ENCODE measurements around the gene SDHAF2.
A peak's percentile ranks its signal among the peaks of the same experiment; 100 is the strongest.

Gene SDHAF2

GRCh38 chr11:61481806-61482205, 51.9 kb downstream of the SDHAF2 start:
- no peak for TF ChIP-seq CTCF (IDR thresholded peaks at IDR 0.05; ENCODE audit: insufficient read depth, missing control alignments)
- no peak for DNase-seq (ENCODE audit: insufficient read length, low spot score)
- FAIRE-seq: no peak

- no peak for FAIRE-seq
- no peak for DNase-seq (ENCODE audit: insufficient read length, low spot score)
- peak; percentile 52 for TF ChIP-seq CTCF (IDR thresholded peaks at IDR 0.05; ENCODE audit: insufficient read depth, missing control alignments)
Observed at GRCh38 chr11:61482513-61482912, 52.6 kb downstream of the SDHAF2 start.

GRCh38 chr11:61484541-61484940, 54.6 kb downstream of the SDHAF2 start:
- no peak for DNase-seq (ENCODE audit: insufficient read length, low spot score)
- FAIRE-seq: no peak
- TF ChIP-seq CTCF (IDR thresholded peaks at IDR 0.05; ENCODE audit: insufficient read depth, missing control alignments): no peak

- FAIRE-seq: no peak
- TF ChIP-seq CTCF (IDR thresholded peaks at IDR 0.05; ENCODE audit: insufficient read depth, missing control alignments): no peak
- DNase-seq (ENCODE audit: insufficient read length, low spot score): no peak
Observed at GRCh38 chr11:61485080-61485479, 55.2 kb downstream of the SDHAF2 start.

GRCh38 chr11:61486011-61486620, 56.2 kb downstream of the SDHAF2 start:
- no peak for FAIRE-seq

GRCh38 chr11:61486779-61487178, 56.9 kb downstream of the SDHAF2 start:
- FAIRE-seq: no peak
- TF ChIP-seq CTCF (IDR thresholded peaks at IDR 0.05; ENCODE audit: insufficient read depth, missing control alignments): no peak
- DNase-seq (ENCODE audit: insufficient read length, low spot score): no peak

More at GRCh38 chr11:61486011-61486620, 56.2 kb downstream of the SDHAF2 start:
- no peak for DNase-seq (ENCODE audit: insufficient read length, low spot score)
- TF ChIP-seq CTCF (IDR thresholded peaks at IDR 0.05; ENCODE audit: insufficient read depth, missing control alignments): no peak

GRCh38 chr11:61487342-61488025, 57.6 kb downstream of the SDHAF2 start:
- no peak for DNase-seq (ENCODE audit: insufficient read length, low spot score)
- TF ChIP-seq CTCF (IDR thresholded peaks at IDR 0.05; ENCODE audit: insufficient read depth, missing control alignments): no peak
- FAIRE-seq: no peak

All from D721Med (cell line).